ENCODE results near the gene BCR. TPM values are rescaled to one million over a fixed set of nuclear protein-coding genes. Genes with fewer than 3 reads are reported as not detected.
A peak's percentile ranks its signal among the peaks of the same experiment; 100 is the strongest.

BCR gene
- total and polyA plus RNA-seq, 10 donors, result 15.2 to 64.8 (median 50.7) TPM

DNA sequence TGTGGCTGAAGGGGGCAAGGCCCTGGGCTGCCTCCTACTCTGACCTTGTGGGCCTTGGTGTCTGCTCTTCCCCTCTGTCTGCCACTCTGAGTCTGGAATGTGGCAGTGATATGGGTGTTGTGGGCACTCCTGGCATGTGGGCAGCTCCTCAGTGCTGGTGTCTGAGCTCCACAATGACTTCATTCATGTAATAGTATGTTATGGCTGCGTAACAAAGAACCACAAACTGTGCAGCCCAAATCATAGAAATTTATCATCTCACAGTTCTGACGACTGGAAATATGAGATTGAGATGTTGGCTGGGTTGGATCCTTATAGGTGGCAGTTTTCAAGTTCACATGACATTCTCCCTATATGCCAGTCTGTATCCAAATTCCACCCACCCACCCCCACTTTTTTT is 59.1 kb downstream of the BCR start:
- peaks cover 0 to 4% (median 0%) of the 10 kb centered on the region in 8 donors for H3K9me3 ChIP-seq
- TF ChIP-seq POLR2AphosphoS5 (IDR thresholded peaks at IDR 0.05), result no peak
- TF ChIP-seq, protein P1, sequence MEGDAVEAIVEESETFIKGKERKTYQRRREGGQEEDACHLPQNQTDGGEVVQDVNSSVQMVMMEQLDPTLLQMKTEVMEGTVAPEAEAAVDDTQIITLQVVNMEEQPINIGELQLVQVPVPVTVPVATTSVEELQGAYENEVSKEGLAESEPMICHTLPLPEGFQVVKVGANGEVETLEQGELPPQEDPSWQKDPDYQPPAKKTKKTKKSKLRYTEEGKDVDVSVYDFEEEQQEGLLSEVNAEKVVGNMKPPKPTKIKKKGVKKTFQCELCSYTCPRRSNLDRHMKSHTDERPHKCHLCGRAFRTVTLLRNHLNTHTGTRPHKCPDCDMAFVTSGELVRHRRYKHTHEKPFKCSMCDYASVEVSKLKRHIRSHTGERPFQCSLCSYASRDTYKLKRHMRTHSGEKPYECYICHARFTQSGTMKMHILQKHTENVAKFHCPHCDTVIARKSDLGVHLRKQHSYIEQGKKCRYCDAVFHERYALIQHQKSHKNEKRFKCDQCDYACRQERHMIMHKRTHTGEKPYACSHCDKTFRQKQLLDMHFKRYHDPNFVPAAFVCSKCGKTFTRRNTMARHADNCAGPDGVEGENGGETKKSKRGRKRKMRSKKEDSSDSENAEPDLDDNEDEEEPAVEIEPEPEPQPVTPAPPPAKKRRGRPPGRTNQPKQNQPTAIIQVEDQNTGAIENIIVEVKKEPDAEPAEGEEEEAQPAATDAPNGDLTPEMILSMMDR (IDR thresholded peaks at IDR 0.05 in 8 of 11, conservative IDR thresholded peaks at IDR 0.05 in 3 of 11), result no peak
- no peak for TF ChIP-seq POLR2A (IDR thresholded peaks at IDR 0.05)
- intact Hi-C loops (cut with DNase I; ENCODE audit: low total_unique reads), result no loop called here

DNA sequence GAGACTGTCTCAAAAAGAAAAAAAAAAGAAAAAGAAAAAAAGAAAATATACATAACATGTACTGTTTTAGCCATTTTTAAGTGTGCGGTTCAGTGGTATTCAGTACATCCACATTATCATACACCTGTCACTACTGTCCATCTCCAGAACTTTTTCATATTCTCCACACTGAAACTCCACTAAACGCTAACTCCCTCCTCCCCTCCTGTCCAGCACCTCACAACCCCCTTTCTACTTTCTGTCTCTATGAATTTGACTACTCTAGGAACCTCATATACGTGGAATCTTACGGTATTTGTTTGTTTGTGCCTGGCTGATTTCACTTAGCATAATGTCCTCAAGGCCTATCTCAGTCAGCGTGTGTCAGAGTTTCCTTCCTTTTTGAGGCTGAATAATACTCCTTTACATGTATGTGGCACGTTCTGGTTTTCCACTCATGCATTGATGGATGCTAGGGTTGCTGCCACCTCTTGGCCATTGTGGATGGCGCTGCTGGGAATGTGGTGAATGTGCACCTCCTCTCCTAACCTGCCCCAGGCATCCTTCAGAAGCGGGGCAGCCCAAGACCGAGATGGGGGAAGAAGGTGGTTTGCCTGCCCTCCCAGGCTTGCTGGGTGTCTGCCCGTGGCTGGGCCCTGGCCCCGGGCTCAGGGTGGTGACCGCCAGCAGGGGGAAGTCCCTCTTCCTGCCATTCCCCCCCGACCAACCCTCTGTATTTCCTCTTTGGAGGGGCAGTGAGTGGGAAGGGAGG is 60.5 kb downstream of the BCR start:
- 32 to 39% (median 34%) methylated on average over 11 to 13 of the region's 13 CpGs for WGBS, 5 donors
- no peak overlapping the region for H3K4me3 ChIP-seq
- intact Hi-C loops (cut with DNase I; ENCODE audit: low total_unique reads), result loop anchor here (10.0 kb wide), 1 partner anchor 56 kb away; the partner anchor contains the start of gene BCR
- peaks cover 0 to 4% (median 0%) of the 10 kb centered on the region in 8 donors for H3K9me3 ChIP-seq
- TF ChIP-seq, protein P1 (IDR thresholded peaks at IDR 0.05 in 8 of 11, conservative IDR thresholded peaks at IDR 0.05 in 3 of 11), result peak in 7 of 11 experiments; percentile 22 to 49 (median 28)
- no peak for TF ChIP-seq POLR2A (IDR thresholded peaks at IDR 0.05)
- TF ChIP-seq POLR2AphosphoS5 (IDR thresholded peaks at IDR 0.05), result peak in 1 of 3 donors; percentile 38
- H3K27me3 ChIP-seq (replicated peaks in 1 of 7), result no peaks in the 10 kb centered on the region
- peaks cover 6 to 97% (median 62%) of the 10 kb centered on the region in 6 donors for H3K4me1 ChIP-seq
- peaks cover 0 to 5% (median 0%) of the 10 kb centered on the region in 6 donors for H3K36me3 ChIP-seq
- no peak for DNase-seq
- peak overlapping the region in 4 of 8 donors; percentile 35 to 47 (median 45) for H3K27ac ChIP-seq

More for the DNA sequence above, 59.1 kb downstream of the BCR start:
- no peak overlapping the region for H3K27ac ChIP-seq
- H3K36me3 ChIP-seq, result peaks cover 0 to 6% (median 0%) of the 10 kb centered on the region in 6 donors
- no peak for DNase-seq
- no peaks in the 10 kb centered on the region for H3K27me3 ChIP-seq (replicated peaks in 1 of 7)
- peaks cover 6 to 96% (median 55%) of the 10 kb centered on the region in 6 donors for H3K4me1 ChIP-seq
- no peak overlapping the region for H3K4me3 ChIP-seq
- WGBS, 5 donors, result 94 to 100% (median 97%) methylated on average over 2 of the region's 2 CpGs

GRCh38 chr22:23241562-23242472 is 61.5 kb downstream of the BCR start:
- Histone ChIP-seq H3K36me3 (no peaks in the 10 kb centered on the region), H3K4me1 (peaks cover 6 to 97% (median 67%) of the 10 kb centered on the region in 6 donors), H3K27me3 (replicated peaks in 1 of 7) (no peaks in the 10 kb centered on the region), H3K9me3 (peaks cover 0 to 4% (median 0%) of the 10 kb centered on the region in 8 donors), H3K27ac (peak overlapping the region in 3 of 8 donors; percentile 35 to 47 (median 45)), H3K4me3 (no peak overlapping the region)
- intact Hi-C loops (cut with DNase I; ENCODE audit: low total_unique reads), result loop anchor here (10.0 kb wide), 1 partner anchor 57 kb away; the partner anchor contains the start of gene BCR
- 81 to 90% (median 86%) methylated on average over 8 of the region's 8 CpGs for WGBS, 5 donors
- DNase-seq, result no peak
- TF ChIP-seq POLR2A (IDR thresholded peaks at IDR 0.05), result no peak
- no peak for TF ChIP-seq POLR2AphosphoS5 (IDR thresholded peaks at IDR 0.05)
- TF ChIP-seq, protein P1 (IDR thresholded peaks at IDR 0.05 in 8 of 11, conservative IDR thresholded peaks at IDR 0.05 in 3 of 11), result no peak
